NCI-H2196 (cell line): ENCODE results near the gene IMP4.
A peak's percentile ranks its signal among the peaks of the same experiment; 100 is the strongest.

Experiments used
- DNase-seq: peaks from one replicate; lab custom pipeline; 2025; ENCODE audit not compliant: unreplicated experiment; lab: John Stamatoyannopoulos, UW

IMP4 gene

DNA sequence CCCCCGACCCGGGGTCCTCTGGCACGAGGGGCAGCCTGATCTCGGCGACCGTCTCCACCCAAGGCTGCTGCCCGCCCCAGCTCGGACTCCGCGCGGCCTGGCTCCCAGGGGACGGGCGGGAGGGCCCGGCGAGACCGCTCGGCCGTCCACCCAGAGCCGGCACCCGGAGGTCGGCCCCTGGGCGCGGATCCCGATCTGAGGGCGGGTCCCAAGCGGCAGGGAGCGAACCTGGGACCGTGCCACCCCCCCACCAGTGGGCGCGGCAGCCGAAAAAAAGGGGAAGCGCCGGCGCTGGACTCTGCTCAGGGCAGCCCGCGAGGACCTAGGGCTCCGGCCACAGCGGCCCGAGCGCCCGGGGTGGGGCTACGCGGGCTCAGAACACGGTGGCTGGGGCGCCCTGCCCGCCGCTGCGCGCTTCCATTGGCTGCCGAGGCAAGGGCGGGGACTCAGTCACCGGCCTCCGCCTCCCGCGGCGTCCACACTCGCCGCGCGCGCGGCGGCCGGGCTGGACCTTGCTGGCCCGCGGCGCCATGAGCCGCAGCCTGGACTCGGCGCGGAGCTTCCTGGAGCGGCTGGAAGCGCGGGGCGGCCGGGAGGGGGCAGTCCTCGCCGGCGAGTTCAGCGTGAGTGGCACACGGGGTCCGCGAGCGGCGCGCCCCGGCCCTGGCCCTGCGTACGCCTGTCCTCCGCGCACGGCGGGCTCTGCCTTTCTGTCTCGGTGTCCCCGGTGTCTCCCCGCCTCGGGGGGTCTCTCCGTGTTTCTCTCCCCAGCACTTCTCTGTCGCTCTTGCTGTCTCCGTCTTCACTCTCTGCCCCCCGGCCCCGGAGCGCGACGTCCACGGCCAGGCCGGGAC, 13.1 kb downstream of the IMP4 start, which contains the start of gene PTPN18:
Gene PTPN18 (plus strand): TSS at position 479 of the 854 bp plus-strand sequence. CDS start 52 bp downstream, at position 531.
- DNase-seq: peak; percentile 87

DNA sequence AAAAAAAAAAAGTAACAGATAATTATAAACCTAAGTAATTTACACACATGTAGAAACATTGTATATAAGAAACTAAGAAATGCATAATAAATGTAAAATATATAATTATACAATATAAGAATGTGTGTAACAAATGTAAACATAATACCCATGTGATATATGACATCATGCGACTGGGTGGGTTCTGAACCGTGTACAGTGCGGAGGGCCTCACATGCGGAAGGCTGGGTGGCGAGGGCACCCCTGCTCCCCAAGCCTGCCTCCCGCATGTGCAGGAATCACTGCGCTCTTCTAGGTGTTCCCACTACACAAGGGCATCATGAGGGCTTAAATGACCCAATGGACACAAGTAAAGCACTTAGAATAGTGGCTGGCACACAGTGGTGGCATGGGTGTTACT, 15.2 kb downstream of the IMP4 start:
- DNase-seq: no peak

DNA sequence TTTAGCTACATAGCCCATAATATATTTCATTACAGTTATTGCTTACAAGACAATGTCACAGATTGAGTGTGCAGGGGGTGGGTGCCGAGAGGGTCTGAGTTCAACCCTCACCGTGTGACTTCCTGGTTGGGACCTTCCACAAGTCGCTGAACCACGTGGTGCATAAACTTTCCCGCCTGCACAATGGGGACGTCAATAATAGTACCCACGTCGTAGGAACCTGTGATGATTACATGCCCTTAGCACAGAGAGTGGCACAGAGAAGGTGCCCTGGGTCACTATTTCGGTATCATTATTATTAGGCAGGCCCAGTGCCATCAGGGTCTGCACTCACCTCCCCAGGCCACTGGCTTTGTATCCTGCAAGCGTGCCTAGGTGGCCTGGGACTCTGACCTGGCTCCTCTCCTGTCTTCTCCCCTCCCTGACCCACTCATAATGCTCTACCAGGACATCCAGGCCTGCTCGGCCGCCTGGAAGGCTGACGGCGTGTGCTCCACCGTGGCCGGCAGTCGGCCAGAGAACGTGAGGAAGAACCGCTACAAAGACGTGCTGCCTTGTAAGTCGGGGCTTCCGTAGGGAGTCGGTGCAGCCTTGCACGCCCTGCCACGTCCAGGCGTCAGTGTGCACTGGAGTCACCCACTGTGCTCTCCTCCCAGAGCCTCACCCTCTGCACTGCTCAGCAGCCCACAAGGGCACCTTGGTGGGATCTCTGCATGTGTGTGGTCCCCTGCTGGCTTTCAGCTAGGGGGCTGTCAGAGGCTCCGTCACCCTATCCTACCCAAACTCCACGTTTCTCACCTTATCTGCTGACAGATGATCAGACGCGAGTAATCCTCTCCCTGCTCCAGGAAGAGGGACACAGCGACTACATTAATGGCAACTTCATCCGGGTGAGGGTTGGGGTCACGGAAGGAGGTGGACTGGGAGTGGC, 16.0 kb downstream of the IMP4 start:
- no peak for DNase-seq

DNA sequence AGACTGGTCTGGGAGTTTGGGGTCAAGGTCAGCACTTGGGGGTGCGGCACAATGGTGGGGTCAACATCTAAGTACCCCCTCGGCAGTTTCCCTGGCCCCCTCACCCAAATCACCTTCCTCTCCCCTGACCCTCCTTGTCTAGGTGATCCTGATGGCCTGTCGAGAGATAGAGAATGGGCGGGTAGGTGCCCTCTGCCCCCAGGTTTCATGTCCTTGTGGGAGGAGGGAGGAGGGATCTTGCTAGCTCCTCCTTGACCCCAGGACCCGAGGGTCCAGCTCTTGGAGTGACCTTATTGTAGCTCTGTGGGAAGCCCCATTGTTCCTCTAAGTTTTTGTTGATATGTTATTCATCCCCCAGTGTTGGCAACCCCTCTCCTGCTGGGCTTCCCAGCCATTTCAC, 16.8 kb downstream of the IMP4 start:
- no peak for DNase-seq

DNA sequence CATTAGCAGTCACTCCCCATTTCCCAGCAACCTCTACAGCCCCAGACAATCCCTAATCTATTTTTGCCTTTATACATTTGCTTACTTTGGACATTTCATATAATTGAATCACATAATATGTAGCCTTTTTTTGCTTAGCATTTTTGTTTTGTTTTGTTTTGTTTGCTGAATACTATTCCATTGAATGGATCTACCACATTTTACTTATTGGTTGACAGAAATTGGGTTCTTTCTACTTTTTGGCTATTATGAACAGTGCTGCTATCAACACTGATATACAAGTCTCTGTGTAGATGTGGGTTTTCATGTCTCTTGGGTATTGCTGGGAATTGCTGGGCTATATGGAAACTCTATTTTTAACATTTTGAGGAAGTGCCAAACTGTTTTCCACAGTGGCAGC, 20.8 kb downstream of the IMP4 start:
- DNase-seq: no peak

DNA sequence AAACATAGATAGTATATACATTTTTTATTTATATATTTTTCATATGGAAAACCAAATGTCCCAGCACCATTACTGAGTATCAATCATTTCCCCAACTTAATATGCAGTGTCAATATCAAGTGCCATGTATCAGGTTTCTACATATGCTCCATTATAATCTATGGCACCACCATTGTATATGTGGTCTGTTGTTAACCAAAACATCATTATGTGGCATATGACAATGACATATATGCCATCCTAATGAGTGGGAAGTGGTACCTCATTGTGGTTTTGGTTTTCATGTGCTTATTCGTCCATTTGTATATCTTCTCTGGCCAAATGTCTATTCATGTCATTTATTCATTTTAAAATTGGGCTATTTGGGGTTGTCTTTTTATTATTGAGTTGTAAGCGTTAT, 22.4 kb downstream of the IMP4 start:
- DNase-seq: no peak

DNA sequence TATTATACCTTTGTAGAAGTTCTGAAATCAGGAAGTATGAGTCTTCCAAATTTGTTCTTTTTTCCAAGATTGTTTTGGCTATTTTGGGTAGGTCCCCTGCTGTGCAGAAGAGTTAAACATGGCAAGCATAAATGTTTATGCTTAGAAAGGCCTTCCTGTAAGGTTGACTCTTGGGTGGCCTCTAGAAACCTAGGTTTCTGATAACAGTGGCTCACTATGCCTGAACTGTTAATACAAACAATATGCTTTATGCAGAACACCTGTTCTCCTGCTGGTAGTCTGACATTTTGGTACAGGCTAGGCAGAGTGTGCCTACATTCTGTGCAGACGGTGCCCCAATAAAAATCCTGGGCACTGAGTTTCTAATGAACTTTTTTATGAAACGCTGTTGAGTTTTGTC, 23.3 kb downstream of the IMP4 start:
- DNase-seq: no peak

DNA sequence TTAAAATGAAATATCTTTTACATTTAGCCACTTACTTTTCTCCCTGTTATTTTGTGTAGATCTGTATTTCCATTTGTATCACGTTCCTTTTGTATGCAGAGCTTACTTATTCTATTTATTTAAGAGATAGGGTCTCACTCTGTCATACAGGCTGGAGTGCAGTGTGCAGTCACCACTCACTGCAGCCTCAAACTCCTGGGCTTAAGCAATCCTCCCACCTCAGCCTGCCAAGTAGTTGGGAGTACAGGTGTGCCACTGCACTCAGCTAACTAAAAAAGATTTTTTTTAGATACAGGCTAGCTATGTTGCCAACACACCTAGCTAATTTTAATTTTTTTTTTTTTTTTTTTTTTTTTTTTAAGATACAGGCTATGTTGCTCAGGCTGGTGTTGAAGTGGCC, 24.0 kb downstream of the IMP4 start:
- DNase-seq: no peak

DNA sequence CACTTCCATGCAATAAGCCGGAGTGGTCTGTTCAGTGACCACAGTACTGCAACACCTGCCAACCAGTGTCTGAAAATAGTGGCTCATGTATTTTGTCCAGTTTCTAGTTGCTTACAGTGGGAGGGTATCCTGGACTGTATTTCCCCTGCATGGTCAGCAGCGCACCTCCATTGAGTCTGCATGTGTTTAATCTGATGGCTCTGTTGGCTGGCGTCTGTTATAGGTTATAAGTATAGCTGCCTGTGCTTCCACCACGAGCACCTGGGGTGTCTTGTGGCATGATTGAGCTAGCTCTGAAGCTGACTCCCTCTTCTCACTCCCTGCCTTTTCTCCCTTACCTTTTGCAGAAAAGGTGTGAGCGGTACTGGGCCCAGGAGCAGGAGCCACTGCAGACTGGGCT, 26.1 kb downstream of the IMP4 start:
- no peak for DNase-seq

DNA sequence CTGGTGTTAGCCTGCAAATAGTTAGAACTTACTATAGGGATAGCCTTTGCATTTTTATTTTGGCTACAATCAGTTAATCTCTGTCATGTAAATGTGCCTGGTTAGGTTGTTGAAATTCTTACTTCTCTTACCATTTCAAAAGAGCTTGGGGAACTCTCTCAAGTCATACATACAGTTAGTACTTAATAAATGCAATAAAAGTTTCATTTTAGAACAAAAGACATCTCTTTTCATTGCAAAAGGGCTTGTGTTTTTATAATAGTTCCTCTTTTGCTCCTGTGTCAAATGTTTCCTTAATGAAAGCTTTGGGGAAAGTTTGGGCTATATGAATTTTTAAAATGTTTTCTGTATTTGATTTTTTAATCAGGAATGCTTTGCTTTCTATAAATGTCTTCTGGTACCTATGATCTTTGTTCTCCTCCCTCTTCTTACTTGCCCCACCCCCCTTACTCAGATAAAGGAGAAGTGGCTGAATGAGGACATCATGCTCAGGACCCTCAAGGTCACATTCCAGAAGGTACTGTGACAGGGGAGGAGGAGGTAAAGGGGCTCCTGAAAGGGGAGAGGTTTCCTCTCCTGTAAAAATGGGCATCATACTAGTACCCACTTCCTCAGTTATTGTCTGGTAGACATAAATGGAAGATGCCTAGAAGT, 26.7 kb downstream of the IMP4 start:
- DNase-seq: no peak

DNA sequence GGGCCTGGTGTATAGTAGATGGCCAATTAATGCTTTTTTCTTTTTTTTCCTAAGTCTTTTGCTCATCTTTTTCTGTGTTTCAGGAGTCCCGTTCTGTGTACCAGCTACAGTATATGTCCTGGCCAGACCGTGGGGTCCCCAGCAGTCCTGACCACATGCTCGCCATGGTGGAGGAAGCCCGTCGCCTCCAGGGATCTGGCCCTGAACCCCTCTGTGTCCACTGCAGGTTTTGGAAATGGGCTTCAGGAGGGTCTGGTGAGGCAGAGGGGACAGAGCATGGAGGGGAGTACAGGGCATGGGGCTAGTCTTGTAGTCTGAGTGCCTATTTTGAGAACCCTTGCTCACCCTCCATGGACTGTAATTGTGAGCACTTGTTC, 27.3 kb downstream of the IMP4 start:
- no peak for DNase-seq

DNA sequence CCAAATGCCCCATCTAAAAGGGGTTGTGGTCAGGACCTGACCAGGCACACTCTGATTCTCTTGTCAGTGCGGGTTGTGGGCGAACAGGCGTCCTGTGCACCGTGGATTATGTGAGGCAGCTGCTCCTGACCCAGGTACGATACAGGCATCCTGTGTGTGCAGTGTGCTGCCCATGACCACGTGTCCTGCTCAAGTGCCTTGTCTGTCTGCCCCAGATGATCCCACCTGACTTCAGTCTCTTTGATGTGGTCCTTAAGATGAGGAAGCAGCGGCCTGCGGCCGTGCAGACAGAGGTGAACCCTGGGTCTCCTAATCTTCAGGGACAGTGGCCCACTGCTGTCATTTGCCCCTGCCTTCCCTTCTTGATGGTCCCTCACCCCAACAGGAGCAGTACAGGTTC, 27.8 kb downstream of the IMP4 start:
- no peak for DNase-seq

DNA sequence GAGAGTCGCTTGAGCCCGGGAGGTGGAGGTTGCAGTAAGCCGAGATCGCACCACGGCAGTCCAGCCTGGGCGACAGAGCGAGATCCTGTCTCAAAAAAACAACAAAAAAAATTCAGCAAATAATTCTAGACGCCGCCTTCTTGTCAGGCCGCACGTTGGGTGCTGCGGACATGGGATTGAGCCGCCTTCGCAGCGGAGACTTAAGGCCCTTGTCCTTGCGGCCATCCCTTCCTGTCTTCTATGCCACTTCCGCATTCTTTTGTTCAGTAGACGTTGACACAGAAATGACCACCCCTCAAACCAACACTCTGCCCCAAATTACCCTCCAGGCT, 29.0 kb downstream of the IMP4 start:
- no peak for DNase-seq

DNA sequence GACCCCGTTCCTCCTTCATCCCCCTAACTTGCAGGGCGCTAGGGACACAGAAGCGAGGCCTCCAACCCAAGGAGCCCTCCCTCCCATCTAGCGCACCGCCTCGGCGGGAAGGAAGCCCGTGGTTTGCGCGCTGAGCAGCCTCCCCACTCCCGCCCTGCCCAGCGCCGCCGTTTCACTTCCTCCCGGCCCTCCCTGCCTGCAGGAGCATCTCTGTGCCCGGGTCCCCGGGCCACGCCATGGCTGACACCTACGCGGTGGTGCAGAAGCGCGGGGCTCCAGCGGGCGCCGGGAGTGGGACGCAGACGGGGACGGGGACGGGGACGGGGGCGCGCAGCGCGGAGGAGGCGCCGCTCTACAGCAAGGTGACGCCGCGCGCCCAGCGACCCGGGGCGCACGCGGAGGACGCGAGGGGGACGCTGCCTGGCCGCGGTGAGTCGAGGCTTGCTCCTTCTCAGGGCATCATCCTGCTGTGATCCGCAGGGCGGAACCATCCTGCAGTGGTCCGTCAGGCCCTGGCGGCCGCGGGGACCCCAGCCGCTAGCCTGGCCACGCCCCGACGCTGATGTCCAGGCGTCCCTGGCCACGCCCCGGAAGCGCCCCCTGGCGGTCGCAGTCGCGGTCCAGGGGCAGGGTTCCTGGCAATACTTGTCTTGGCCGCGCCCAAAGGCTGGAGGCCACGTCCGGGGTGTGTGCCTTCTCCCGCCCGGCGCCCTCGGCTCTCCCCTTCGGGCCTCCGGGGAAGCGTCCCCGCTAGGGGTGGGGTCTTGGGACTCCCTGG, 29.5 kb downstream of the IMP4 start:
- DNase-seq: peak; percentile 89

DNA sequence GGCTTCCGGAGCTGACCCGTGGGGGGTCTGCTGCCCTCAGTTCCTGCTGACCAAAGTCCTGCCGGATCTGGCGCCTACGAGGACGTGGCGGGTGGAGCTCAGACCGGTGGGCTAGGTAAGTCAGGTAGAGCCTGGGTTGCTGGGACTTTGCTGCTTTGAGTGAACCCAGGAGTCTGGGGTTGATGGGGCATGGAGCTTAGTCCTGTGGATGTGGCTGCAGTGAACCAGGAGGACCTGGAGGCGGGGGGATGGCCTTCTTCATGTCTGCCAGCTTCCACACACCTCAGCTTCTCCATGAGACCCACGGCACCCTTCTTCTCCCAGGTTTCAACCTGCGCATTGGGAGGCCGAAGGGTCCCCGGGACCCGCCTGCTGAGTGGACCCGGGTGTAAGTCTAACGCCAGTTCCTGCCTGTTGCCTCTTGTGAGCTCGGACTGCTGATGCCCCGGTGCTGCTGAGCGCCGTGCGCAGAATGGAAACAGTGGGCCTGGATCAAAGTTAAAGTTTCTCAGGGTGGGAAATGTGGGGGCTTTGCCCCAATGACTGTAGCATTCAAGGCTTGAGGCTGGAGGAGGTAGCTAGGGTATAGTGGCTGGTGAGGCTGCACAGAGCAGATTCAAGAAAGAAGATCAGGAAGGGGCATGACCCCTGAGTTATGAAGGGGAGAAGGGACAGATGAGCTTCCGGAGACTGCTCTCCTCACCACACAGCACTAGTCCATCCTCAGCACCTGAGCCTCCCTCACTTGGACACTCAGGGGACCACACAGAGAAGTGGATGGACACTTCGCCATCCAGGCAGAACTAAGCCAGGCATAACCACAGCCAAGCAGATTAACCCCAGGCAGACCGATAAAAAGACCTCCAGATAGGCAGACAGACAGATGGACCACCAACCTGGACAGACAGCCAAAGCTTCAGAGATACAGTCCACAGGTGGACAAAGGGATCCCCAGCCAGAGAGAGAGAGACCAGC, 30.4 kb downstream of the IMP4 start:
- no peak for DNase-seq

DNA sequence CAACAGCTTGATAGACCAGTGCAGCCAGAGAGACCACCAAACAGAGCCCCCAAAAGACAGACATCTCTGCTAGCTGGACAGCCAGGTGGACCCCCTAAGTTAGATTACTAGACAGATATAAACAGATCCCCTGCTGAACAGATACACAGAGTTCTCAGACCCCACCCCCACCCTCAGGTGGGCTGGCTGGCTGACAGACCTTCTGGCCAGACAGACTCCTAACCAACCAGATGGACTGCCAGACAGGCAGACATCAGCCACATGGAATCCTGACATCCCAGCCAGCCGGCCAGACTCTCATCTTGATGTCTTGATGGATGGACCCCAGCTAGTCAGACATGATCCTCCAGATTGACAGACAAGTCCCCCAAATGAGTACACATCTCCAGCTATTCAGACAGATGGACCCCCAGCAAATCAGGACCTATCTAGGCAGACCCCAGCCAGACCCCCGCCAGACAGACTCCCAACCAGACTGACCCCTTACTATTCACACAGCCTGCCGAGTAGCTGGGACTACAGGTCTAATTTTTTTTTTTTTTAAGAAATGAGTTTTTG, 31.2 kb downstream of the IMP4 start:
- DNase-seq: no peak

DNA sequence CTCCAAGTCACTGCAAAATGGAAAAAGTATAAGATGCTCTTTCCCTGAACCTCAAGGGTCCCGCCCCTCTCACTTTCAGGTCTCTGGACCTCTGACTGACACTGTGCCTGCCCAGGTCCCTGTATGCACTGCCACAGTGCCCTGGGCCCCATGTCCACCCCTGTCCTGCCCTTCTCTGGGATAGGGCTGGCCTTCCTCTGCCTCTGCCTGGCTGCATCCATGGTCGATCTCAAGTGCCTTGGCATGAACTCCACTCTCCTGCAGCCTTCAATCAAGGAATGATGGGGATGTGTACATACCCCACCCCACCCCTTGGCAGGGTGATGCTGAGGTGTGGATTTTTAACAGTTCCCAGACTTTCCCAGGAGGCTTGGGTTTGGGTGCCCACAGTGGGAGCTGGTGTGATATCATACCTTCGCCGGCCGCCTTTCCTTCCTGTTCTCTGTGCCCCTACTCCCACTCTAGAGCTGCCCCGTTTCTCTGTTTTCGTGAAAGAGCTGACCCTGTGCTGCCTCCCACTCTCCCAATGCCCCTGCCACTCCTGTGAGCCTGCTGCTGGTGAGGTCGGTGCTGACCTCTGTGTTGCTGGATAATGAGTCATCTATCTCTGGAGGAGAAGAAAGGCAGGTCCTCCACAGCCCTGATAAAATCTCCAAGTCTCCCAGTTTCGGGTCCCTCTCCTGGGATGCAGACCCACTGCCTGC, 32.0 kb downstream of the IMP4 start:
- DNase-seq: no peak

DNA sequence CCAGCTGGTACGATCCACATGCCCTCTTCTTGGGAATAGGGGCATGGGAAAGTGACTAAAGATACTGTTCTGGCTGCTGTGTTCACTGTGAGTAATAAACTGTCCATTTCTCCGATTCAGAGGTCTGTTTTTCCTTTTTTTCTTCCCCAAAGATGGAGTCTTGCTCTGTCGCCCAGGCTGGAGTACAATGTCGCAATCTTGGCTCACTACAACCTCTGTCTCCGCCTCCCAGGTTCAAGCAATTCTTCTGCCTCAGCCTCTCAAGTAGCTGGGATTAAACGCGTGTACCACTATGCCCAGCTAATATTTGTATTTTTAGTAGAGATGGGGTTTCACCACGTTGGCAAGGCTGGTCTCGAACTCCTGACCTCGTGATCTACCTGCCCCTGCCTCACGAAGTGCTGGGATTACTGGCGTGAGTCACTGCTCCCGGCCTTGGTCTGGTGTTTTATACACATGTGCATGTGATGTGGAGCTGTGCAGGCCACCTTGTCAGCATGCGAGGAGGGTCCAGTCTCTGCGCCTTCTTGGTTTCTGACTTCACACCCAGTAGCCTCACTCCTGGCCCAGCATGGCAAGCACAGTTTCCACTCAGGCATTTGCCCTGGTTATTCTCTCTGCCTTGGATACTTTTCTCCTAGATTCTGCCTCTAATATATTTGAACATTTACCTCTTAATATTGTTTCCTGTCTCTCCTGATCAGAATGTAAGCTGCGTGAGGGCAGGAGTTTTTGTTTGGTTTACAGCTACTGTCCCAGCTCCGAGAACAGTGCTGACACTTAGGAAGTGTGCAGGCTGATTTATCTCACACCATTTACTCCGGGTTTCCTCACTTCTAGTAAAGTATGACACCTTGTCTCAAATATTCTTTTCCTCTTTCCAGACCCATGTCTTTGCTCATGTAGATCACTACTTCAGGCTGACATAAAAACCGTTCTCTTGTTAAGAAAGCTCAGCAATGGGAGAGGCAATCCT, 32.9 kb downstream of the IMP4 start:
- no peak for DNase-seq
